A673 (cell line): ENCODE results near the gene HEBP1. TPM values are rescaled to one million over a fixed set of nuclear protein-coding genes. Genes with fewer than 3 reads are reported as not detected.

Experiments
- BruUV-seq: library from RNA; stranded (reverse); fragments of 400-500 nt; replicated peaks from 2 replicates; lab custom pipeline; 2021; lab: Mats Ljungman, UMichigan
- CTCF ChIA-PET: fragments of 300-600 bp; sonication (Branson Sonifier 250); formaldehyde crosslinking; loops from one replicate; lab custom pipeline; 2022; ENCODE audit warnings: antibody characterized with exemption; lab: Charles Lee
- POLR2A ChIA-PET: fragments of 300-600 bp; sonication (Branson Sonifier 250); formaldehyde crosslinking; loops from one replicate; lab custom pipeline; 2022; ENCODE audit warnings: antibody characterized with exemption; ENCODE audit not compliant: low non-redundant PET; lab: Charles Lee
- DNase-seq: peaks from one replicate; pipeline ENCODE4 v3.0.0-alpha.2; 2015; ENCODE audit warnings: low spot score
- H3K27ac ChIP-seq: fragments of 200-600 bp; sonication (generic); 2 replicates; pipeline ENCODE4 v1.5.1; 2016; ENCODE audit warnings: mixed run types, low read depth, mild to moderate bottlenecking, mixed read lengths, antibody characterized with exemption, low read length; ENCODE audit not compliant: poor library complexity, severe bottlenecking
- H3K27me3 ChIP-seq: fragments of 200-600 bp; sonication (generic); replicated peaks from 2 replicates; pipeline ENCODE4 v1.6.1; 2017; ENCODE audit warnings: mixed run types, low read depth, mild to moderate bottlenecking, mixed read lengths, antibody characterized with exemption, low read length; ENCODE audit not compliant: insufficient read depth, poor library complexity
- H3K36me3 ChIP-seq: fragments of 200-600 bp; sonication (generic); 2 replicates; pipeline ENCODE4 v1.6.1; 2016; ENCODE audit warnings: mixed run types, mild to moderate bottlenecking, mixed read lengths, antibody characterized with exemption, low read length; ENCODE audit not compliant: insufficient read depth, poor library complexity, severe bottlenecking
- H3K4me1 ChIP-seq: fragments of 200-600 bp; sonication (generic); 2 replicates; pipeline ENCODE4 v1.6.1; 2017; ENCODE audit warnings: mixed run types, mild to moderate bottlenecking, mixed read lengths, antibody characterized with exemption, low read length; ENCODE audit not compliant: insufficient read depth, poor library complexity, severe bottlenecking
- H3K4me3 ChIP-seq: fragments of 200-600 bp; sonication (generic); 2 replicates; pipeline ENCODE4 v1.5.1; 2016; ENCODE audit warnings: low read depth, mixed run types, mild to moderate bottlenecking, mixed read lengths, low read length; ENCODE audit not compliant: poor library complexity, severe bottlenecking
- H3K9me3 ChIP-seq: fragments of 200-600 bp; sonication (generic); 2 replicates; pipeline ENCODE4 v1.6.1; 2016; ENCODE audit warnings: mixed run types, low read depth, mild to moderate bottlenecking, mixed read lengths, antibody characterized with exemption, low read length; ENCODE audit not compliant: poor library complexity, severe bottlenecking
- CTCF ChIP-seq: fragments of 300-800, 200-600 bp; sonication (generic); conservative IDR thresholded peaks from 2 replicates; pipeline ENCODE4 v1.5.1; 2017; ENCODE audit warnings: low read depth, mild to moderate bottlenecking, antibody characterized with exemption, low read length, moderate library complexity, mixed read lengths
- EZH2 ChIP-seq: fragments of 200-600 bp; sonication (generic); IDR thresholded peaks from 2 replicates; pipeline ENCODE4 v1.6.1; 2017; ENCODE audit warnings: borderline replicate concordance, low read depth, mild to moderate bottlenecking, mixed read lengths, antibody characterized with exemption, low read length; ENCODE audit not compliant: poor library complexity, severe bottlenecking
- intact Hi-C: fragments of 100-400 bp; cut with micrococcal nuclease; formaldehyde crosslinking; loops from one replicate; pipeline ENCODE4 v1.10.0; 2022; ENCODE audit not compliant: unreplicated experiment
- total RNA-seq: library from RNA; stranded (reverse); gene quantifications from 2 replicates; pipeline ENCODE4 v1.2.3, GENCODE V29; 2021

HEBP1 gene
- total RNA-seq, 1 experiment from 2014 or later = 28.1 TPM

- Histone ChIP-seq H3K27me3 (no peaks in the 10 kb centered on the region), H3K27ac (no peak overlapping the region), H3K36me3 (no peaks in the 10 kb centered on the region), H3K4me1 (no peaks in the 10 kb centered on the region), H3K9me3 (no peaks in the 10 kb centered on the region), H3K4me3 (no peak overlapping the region)
- POLR2A ChIA-PET = no interaction called here
- no TSS peak for BruUV-seq
- no peak for TF ChIP-seq EZH2
- TF ChIP-seq CTCF = no peak
- CTCF ChIA-PET = no interaction called here
- intact Hi-C loops = no loop called here
- DNase-seq = no peak
Measured at GRCh38 chr12:13024531-13024916, 24.5 kb upstream of the HEBP1 start.

GRCh38 chr12:13023811-13024530 lies 23.9 kb upstream of the HEBP1 start:
- no TSS peak for BruUV-seq
- CTCF ChIA-PET = no interaction called here
- intact Hi-C loops = no loop called here
- no peak overlapping the region for H3K27ac ChIP-seq
- POLR2A ChIA-PET = no interaction called here
- no peaks in the 10 kb centered on the region for H3K9me3 ChIP-seq
- DNase-seq = no peak
- no peak for TF ChIP-seq EZH2
- no peak for TF ChIP-seq CTCF
- H3K4me3 ChIP-seq = no peak overlapping the region
- no peaks in the 10 kb centered on the region for H3K27me3 ChIP-seq
- H3K36me3 ChIP-seq = no peaks in the 10 kb centered on the region
- H3K4me1 ChIP-seq = no peaks in the 10 kb centered on the region

GRCh38 chr12:13022851-13023271 lies 22.8 kb upstream of the HEBP1 start:
- CTCF ChIA-PET = no interaction called here
- H3K4me3 ChIP-seq = no peak overlapping the region
- POLR2A ChIA-PET = no interaction called here
- no peak overlapping the region for H3K27ac ChIP-seq
- DNase-seq = no peak
- H3K9me3 ChIP-seq = no peaks in the 10 kb centered on the region
- H3K27me3 ChIP-seq = no peaks in the 10 kb centered on the region
- no peaks in the 10 kb centered on the region for H3K4me1 ChIP-seq
- TF ChIP-seq EZH2 (no peak), CTCF (no peak)
- no TSS peak for BruUV-seq
- no peaks in the 10 kb centered on the region for H3K36me3 ChIP-seq
- intact Hi-C loops = no loop called here
